H1 (cell line): ENCODE measurements around the gene BRD4. TPM values are rescaled to one million over a fixed set of nuclear protein-coding genes. Genes with fewer than 3 reads are reported as not detected.

Source experiments
- CTCF ChIA-PET: fragments of 300-600 bp; sonication (Branson Sonifier 250); formaldehyde crosslinking; loops from one replicate; lab custom pipeline; 2021; ENCODE audit not compliant: partially characterized antibody; lab: Charles Lee
- POLR2A ChIA-PET: fragments of 300-600 bp; sonication (Branson Sonifier 250); formaldehyde crosslinking; loops from one replicate; lab custom pipeline; 2021; ENCODE audit warnings: inconsistent platforms; ENCODE audit not compliant: partially characterized antibody; lab: Charles Lee
- DNase-seq, 2 experiments: peaks; one replicate each; pipeline versions ENCODE4 v3.0.0 to v3.0.0-alpha.2; 2010 to 2022; ENCODE audit warnings: low spot score in 2 of 2, low read depth in 1 of 2, mixed read lengths in 1 of 2
- FAIRE-seq: peaks from 2 replicates; lab custom pipeline; 2011; peaks lifted over from hg19 to GRCh38; lab: Jason Lieb, UNC
- H2AFZ ChIP-seq: 2 replicates; pipeline ENCODE4 v1.8.1; 2012; ENCODE audit warnings: low read length, inconsistent platforms
- H2AK5ac ChIP-seq: 2 replicates; pipeline ENCODE4 v1.6.1; 2013; ENCODE audit warnings: low read depth, low read length
- H2BK120ac ChIP-seq: replicated peaks from 2 replicates; pipeline ENCODE3; 2013; ENCODE audit warnings: low read depth, low read length, inconsistent platforms
- H2BK12ac ChIP-seq: 2 replicates; pipeline ENCODE4 v1.6.1; 2013; ENCODE audit warnings: low read depth, low read length
- H2BK15ac ChIP-seq: 2 replicates; pipeline ENCODE4 v1.6.1; 2013; ENCODE audit warnings: low read length
- H2BK20ac ChIP-seq: 2 replicates; pipeline ENCODE4 v1.6.1; 2013; ENCODE audit warnings: low read length
- H2BK5ac ChIP-seq: 2 replicates; pipeline ENCODE4 v1.6.1; 2013; ENCODE audit warnings: low read depth, low read length
- H3K14ac ChIP-seq: 2 replicates; pipeline ENCODE4 v1.6.1; 2013; ENCODE audit warnings: inconsistent platforms; ENCODE audit not compliant: insufficient read length
- H3K18ac ChIP-seq: 2 replicates; pipeline ENCODE4 v1.6.1; 2013; ENCODE audit warnings: low read length; ENCODE audit errors: extremely low read depth
- H3K23ac ChIP-seq: 2 replicates; pipeline ENCODE4 v1.6.1; 2013; ENCODE audit warnings: inconsistent platforms; ENCODE audit not compliant: insufficient read length
- H3K23me2 ChIP-seq: 2 replicates; pipeline ENCODE4 v1.6.1; 2013; ENCODE audit warnings: low read depth, low read length
- H3K27ac ChIP-seq: 2 replicates; pipeline ENCODE4 v1.6.1; 2011; ENCODE audit warnings: low read depth, low read length, inconsistent platforms
- H3K27me3 ChIP-seq, 4 experiments: replicated peaks in 1 of 4; 1 replicate in 1 of 4; 2 replicates in 3 of 4; pipeline versions ENCODE4 v1.6.1 to v1.8.1; 2011 to 2013; ENCODE audit warnings: low read length in 3 of 4, mild to moderate bottlenecking in 3 of 4, inconsistent platforms in 2 of 4, mixed read lengths in 2 of 4, moderate library complexity in 1 of 4; ENCODE audit not compliant: control insufficient read depth in 3 of 4, insufficient read depth in 3 of 4; ENCODE audit errors: extremely low read depth in 1 of 4
- H3K36me3 ChIP-seq, 4 experiments: 2 replicates each; pipeline versions ENCODE4 v1.6.1 to v1.8.1; 2011 to 2013; ENCODE audit warnings: mild to moderate bottlenecking in 4 of 4, low read length in 3 of 4, moderate library complexity in 2 of 4, control low read depth in 1 of 4, inconsistent platforms in 1 of 4; ENCODE audit not compliant: insufficient read depth in 4 of 4, control insufficient read depth in 2 of 4
- H3K4ac ChIP-seq: replicated peaks from 2 replicates; pipeline ENCODE3; 2013; ENCODE audit warnings: low read length, low read depth, mixed read lengths, inconsistent platforms; ENCODE audit not compliant: insufficient read length
- H3K4me1 ChIP-seq, 4 experiments: replicated peaks in 1 of 4; 1 replicate in 1 of 4; 2 replicates in 3 of 4; pipeline versions ENCODE4 v1.6.1 to v1.8.1; 2011 to 2013; ENCODE audit warnings: low read length in 3 of 4, inconsistent platforms in 2 of 4, mixed read lengths in 1 of 4; ENCODE audit not compliant: insufficient read depth in 4 of 4, control insufficient read depth in 3 of 4
- H3K4me2 ChIP-seq, 2 experiments: 2 replicates each; pipeline versions ENCODE4 v1.6.1 to v1.8.1; 2011 to 2013; ENCODE audit warnings: low read depth in 2 of 2, low read length in 2 of 2, control low read depth in 1 of 2, inconsistent platforms in 1 of 2, mild to moderate bottlenecking in 1 of 2; ENCODE audit not compliant: insufficient read depth in 1 of 2
- H3K4me3 ChIP-seq, 4 experiments: fragments of 200-600, 300-600 bp in 1 of 4; sonication (generic), shearing (Covaris generic), sonication (Bioruptor Twin) in 1 of 4; 2 replicates each; pipeline versions ENCODE4 v1.5.1 to v1.8.1; 2011 to 2016; ENCODE audit warnings: low read length in 4 of 4, low read depth in 3 of 4, control low read depth in 2 of 4, inconsistent platforms in 2 of 4, mild to moderate bottlenecking in 2 of 4, mixed read lengths in 1 of 4, moderate library complexity in 1 of 4; ENCODE audit not compliant: insufficient read depth in 2 of 4; ENCODE audit errors: extremely low read depth in 1 of 4
- H3K56ac ChIP-seq: replicated peaks from 2 replicates; pipeline ENCODE3; 2013; ENCODE audit warnings: low read depth, mild to moderate bottlenecking, mixed read lengths, low read length, inconsistent platforms; ENCODE audit not compliant: insufficient read length
- H3K79me1 ChIP-seq: 2 replicates; pipeline ENCODE4 v1.6.1; 2013; ENCODE audit warnings: low read depth, low read length, control low read depth
- H3K79me2 ChIP-seq, 2 experiments: 2 replicates each; pipeline versions ENCODE4 v1.6.1 to v1.8.1; 2012 to 2013; ENCODE audit warnings: low read length in 2 of 2, mild to moderate bottlenecking in 2 of 2, inconsistent platforms in 1 of 2; ENCODE audit not compliant: insufficient read depth in 2 of 2, control insufficient read depth in 1 of 2
- H3K9ac ChIP-seq, 4 experiments: replicated peaks in 1 of 4; 1 replicate in 1 of 4; 2 replicates in 3 of 4; pipeline versions ENCODE4 v1.6.1 to v1.8.1; 2011 to 2013; ENCODE audit warnings: low read depth in 3 of 4, low read length in 3 of 4, control low read depth in 2 of 4, mild to moderate bottlenecking in 2 of 4, moderate library complexity in 2 of 4, inconsistent platforms in 1 of 4; ENCODE audit errors: extremely low read depth in 1 of 4
- H3K9me3 ChIP-seq, 2 experiments: 2 replicates each; pipeline versions ENCODE4 v1.6.1 to v1.8.1; 2012 to 2013; ENCODE audit warnings: mild to moderate bottlenecking in 2 of 2, moderate library complexity in 2 of 2, control low read depth in 1 of 2, inconsistent platforms in 1 of 2, low read depth in 1 of 2, low read length in 1 of 2, mixed read lengths in 1 of 2; ENCODE audit not compliant: insufficient read depth in 2 of 2
- H4K20me1 ChIP-seq, 2 experiments: replicated peaks in 1 of 2; 2 replicates each; pipeline versions ENCODE3 to v1.8.1; 2011 to 2013; ENCODE audit warnings: inconsistent platforms in 2 of 2, low read length in 2 of 2, mild to moderate bottlenecking in 1 of 2; ENCODE audit not compliant: insufficient read depth in 2 of 2, control insufficient read depth in 1 of 2
- H4K5ac ChIP-seq: 2 replicates; pipeline ENCODE4 v1.6.1; 2013; ENCODE audit warnings: low read length, low read depth, mixed read lengths, inconsistent platforms; ENCODE audit not compliant: insufficient read length
- H4K8ac ChIP-seq: 2 replicates; pipeline ENCODE4 v1.8.0; 2013; ENCODE audit warnings: mild to moderate bottlenecking, moderate library complexity, low read length, inconsistent platforms; ENCODE audit not compliant: insufficient read depth; ENCODE audit errors: extremely low read depth
- H4K91ac ChIP-seq: replicated peaks from 2 replicates; pipeline ENCODE3; 2013; ENCODE audit warnings: low read length, mixed read lengths, inconsistent platforms; ENCODE audit not compliant: insufficient read length
- KDM5A ChIP-seq: fragments of 200-600 bp; IDR thresholded peaks from 2 replicates; pipeline ENCODE4 v1.7.1; 2012; ENCODE audit warnings: mild to moderate bottlenecking, low read length, inconsistent platforms, mixed read lengths
- MAFK ChIP-seq: IDR thresholded peaks from 2 replicates; pipeline ENCODE4 v1.6.1; 2012; ENCODE audit warnings: low read depth, mild to moderate bottlenecking, improper control_type of control experiment, low read length
- PHF8 ChIP-seq: fragments of 200-600 bp; sonication (generic); conservative IDR thresholded peaks from 2 replicates; pipeline ENCODE4 v1.7.1; 2012; ENCODE audit warnings: low read depth, mild to moderate bottlenecking, inconsistent platforms, low read length, moderate library complexity
- SP1 ChIP-seq: IDR thresholded peaks from 2 replicates; pipeline ENCODE4 v1.6.1; 2011; ENCODE audit warnings: low read depth, low read length
- SP2 ChIP-seq: IDR thresholded peaks from 2 replicates; pipeline ENCODE4 v1.6.1; 2012; ENCODE audit warnings: mild to moderate bottlenecking, low read length, inconsistent platforms
- TBP ChIP-seq: IDR thresholded peaks from 2 replicates; pipeline ENCODE4 v1.6.1; 2011; ENCODE audit warnings: low read depth, low read length, improper control_type of control experiment
- WGBS, 2 experiments: shearing (Covaris generic) in 1 of 2; methylation state at CpG; one replicate each; pipeline versions ENCODE4 v1.1.6 to v1.1.7; 2013 to 2015; ENCODE audit warnings: low lambda C conversion rate in 2 of 2, mixed read lengths in 2 of 2, inconsistent platforms in 1 of 2, low coverage in 1 of 2, missing lambda C conversion rate in 1 of 2; ENCODE audit not compliant: insufficient replicate concordance in 2 of 2, insufficient coverage in 1 of 2, insufficient read length in 1 of 2; ENCODE audit errors: extremely low coverage in 1 of 2, missing lambda C conversion rate in 1 of 2; 5-methylcytosine and 5-hydroxymethylcytosine counted together
- polyA plus RNA-seq, 7 experiments: library from polyadenylated mRNA; depleted of rRNA in 3 of 7; stranded (reverse) in 5 of 7; unstranded in 2 of 7; fragments of >200 nt in 5 of 7; fragments of 200-250 nt in 2 of 7; gene quantifications; 1 replicate in 5 of 7; 2 replicates in 1 of 7; 4 replicates in 1 of 7; pipeline versions ENCODE4 v1.2.1 to v1.2.3, GENCODE V29; 2011 to 2013; ENCODE audit warnings: missing spikeins in 2 of 7, mixed read lengths in 2 of 7
- total RNA-seq: library from RNA; stranded (reverse); fragmentation: NEBNext Ultra II Directional; extraction: Animal tissue kit (Norgen Biotek cat#: 25700); gene quantifications from 2 replicates; pipeline ENCODE4 v1.2.1, GENCODE V29; 2021
- TF ChIP-seq, protein P1 (sequence below), 3 experiments: IDR thresholded peaks; 1 replicate in 2 of 3; 2 replicates in 1 of 3; pipeline versions ENCODE4 v1.5.1 to v1.6.1; 2011; ENCODE audit warnings: low read length in 3 of 3, mild to moderate bottlenecking in 3 of 3, inconsistent platforms in 2 of 3, low read depth in 1 of 3, moderate library complexity in 1 of 3; ENCODE audit not compliant: insufficient read depth in 1 of 3; ENCODE audit errors: control extremely low read depth in 1 of 3

Gene BRD4
- total and polyA plus RNA-seq, 2 of the 8 experiments (the other 6 are each of a cell fraction or from before 2014, with no cell fraction given): 14.1 to 146 TPM

GRCh38 chr19:15365264-15365663, 32.9 kb upstream of the BRD4 start:
- CTCF ChIA-PET: interaction anchor here (0.8 to 1.0 kb wide), 2 partner anchors 12 to 114 kb away, joined by 3 read pairs; no protein-coding TSS in a partner anchor
- Histone ChIP-seq H3K4me2 (no peak overlapping the region), H2BK5ac (no peak overlapping the region), H4K8ac (no peak overlapping the region; the same call in 1 of the 2 replicates), H3K27me3 (no peaks in the 10 kb centered on the region), H4K20me1 (peaks cover 2 to 3% of the 10 kb centered on the region in 2 experiments), H3K27ac (no peak overlapping the region), H3K23ac (no peak overlapping the region), H3K4ac (no peak overlapping the region), H2BK120ac (no peak overlapping the region), H2AK5ac (no peak overlapping the region), H3K9ac (no peak overlapping the region), H3K79me2 (no peaks in the 10 kb centered on the region), H3K79me1 (no peaks in the 10 kb centered on the region), H2BK15ac (no peak overlapping the region), H4K91ac (no peak overlapping the region), H3K4me1 (no peaks in the 10 kb centered on the region), H3K36me3 (peaks cover 25 to 74% (median 44%) of the 10 kb centered on the region in 4 experiments), H3K9me3 (no peaks in the 10 kb centered on the region; a peak in 1 of 4 replicates), H2AFZ (no peak overlapping the region), H2BK12ac (no peak overlapping the region), H3K14ac (no peak overlapping the region), H4K5ac (no peak overlapping the region), H2BK20ac (no peak overlapping the region), H3K56ac (no peak overlapping the region), H3K18ac (no peak overlapping the region), H3K23me2 (no peaks in the 10 kb centered on the region), H3K4me3 (no peak overlapping the region)
- FAIRE-seq (no peak), DNase-seq (no peak)
- TF ChIP-seq MAFK (no peak), PHF8 (no peak), SP2 (no peak), SP1 (no peak), TBP (no peak), KDM5A (no peak)
- TF ChIP-seq, protein P1, sequence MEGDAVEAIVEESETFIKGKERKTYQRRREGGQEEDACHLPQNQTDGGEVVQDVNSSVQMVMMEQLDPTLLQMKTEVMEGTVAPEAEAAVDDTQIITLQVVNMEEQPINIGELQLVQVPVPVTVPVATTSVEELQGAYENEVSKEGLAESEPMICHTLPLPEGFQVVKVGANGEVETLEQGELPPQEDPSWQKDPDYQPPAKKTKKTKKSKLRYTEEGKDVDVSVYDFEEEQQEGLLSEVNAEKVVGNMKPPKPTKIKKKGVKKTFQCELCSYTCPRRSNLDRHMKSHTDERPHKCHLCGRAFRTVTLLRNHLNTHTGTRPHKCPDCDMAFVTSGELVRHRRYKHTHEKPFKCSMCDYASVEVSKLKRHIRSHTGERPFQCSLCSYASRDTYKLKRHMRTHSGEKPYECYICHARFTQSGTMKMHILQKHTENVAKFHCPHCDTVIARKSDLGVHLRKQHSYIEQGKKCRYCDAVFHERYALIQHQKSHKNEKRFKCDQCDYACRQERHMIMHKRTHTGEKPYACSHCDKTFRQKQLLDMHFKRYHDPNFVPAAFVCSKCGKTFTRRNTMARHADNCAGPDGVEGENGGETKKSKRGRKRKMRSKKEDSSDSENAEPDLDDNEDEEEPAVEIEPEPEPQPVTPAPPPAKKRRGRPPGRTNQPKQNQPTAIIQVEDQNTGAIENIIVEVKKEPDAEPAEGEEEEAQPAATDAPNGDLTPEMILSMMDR (IDR thresholded peaks at IDR 0.05; ENCODE audit: control extremely low read depth in 1 of 3, insufficient read depth in 1 of 3, low read depth in 1 of 3, low read length in 3 of 3): peak in 1 of 3 experiments; percentile 15; a peak in 1 of 4 replicates
- POLR2A ChIA-PET: interaction anchor here (1.3 kb wide), 2 partner anchors 12 to 14 kb away, joined by 3 to 4 read pairs; partner anchors contain the start of gene AKAP8
- WGBS, 2 experiments: 98% methylated on average over 6 of the region's 6 CpGs; no CpG with 5 or more reads in 1 of the 2 experiments
